Loucy (cell line): ENCODE measurements around the gene STK32C.

Experiments
- EZH2phosphoT487 ChIP-seq: fragments of 200-600 bp; IDR thresholded peaks from 2 replicates; pipeline ENCODE4 v1.6.1; 2018; ENCODE audit warnings: antibody characterized with exemption, mild to moderate bottlenecking, moderate library complexity, borderline replicate concordance
- TF ChIP-seq, protein P1 (sequence below): fragments of 200-600 bp; sonication (generic); conservative IDR thresholded peaks from 2 replicates; pipeline ENCODE4 v1.5.1; 2014; ENCODE audit warnings: mild to moderate bottlenecking, antibody characterized with exemption, low read length

DNA sequence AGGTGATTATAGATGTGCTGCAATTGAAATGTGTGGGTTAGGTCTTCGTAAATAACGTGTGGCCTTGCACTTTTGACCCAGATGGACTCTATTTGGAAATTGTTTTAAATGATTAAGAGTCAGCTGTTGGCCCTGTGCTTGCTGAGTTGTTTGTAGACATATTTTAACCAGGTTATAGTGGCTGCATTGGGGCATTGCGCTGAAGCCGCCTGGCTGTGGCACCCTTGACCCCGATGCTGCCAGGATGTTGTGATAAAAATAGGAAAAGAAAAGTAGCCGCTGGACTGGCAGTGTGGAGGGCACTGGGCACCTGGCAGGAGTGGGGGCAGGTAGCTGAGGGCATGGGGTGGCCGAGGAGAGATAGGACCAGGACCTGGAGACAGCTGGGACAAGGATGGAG, 37.6 kb upstream of the STK32C start:
- TF ChIP-seq, protein P1, sequence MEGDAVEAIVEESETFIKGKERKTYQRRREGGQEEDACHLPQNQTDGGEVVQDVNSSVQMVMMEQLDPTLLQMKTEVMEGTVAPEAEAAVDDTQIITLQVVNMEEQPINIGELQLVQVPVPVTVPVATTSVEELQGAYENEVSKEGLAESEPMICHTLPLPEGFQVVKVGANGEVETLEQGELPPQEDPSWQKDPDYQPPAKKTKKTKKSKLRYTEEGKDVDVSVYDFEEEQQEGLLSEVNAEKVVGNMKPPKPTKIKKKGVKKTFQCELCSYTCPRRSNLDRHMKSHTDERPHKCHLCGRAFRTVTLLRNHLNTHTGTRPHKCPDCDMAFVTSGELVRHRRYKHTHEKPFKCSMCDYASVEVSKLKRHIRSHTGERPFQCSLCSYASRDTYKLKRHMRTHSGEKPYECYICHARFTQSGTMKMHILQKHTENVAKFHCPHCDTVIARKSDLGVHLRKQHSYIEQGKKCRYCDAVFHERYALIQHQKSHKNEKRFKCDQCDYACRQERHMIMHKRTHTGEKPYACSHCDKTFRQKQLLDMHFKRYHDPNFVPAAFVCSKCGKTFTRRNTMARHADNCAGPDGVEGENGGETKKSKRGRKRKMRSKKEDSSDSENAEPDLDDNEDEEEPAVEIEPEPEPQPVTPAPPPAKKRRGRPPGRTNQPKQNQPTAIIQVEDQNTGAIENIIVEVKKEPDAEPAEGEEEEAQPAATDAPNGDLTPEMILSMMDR = no peak
- no peak for TF ChIP-seq EZH2phosphoT487
